PC-9 (cell line): Measurements from ENCODE around the gene SNX8. TPM values are rescaled to one million over a fixed set of nuclear protein-coding genes. Genes with fewer than 3 reads are reported as not detected.
A peak's percentile ranks its signal among the peaks of the same experiment; 100 is the strongest.

Source experiments
- BruUV-seq: library from RNA; stranded (reverse); fragments of 400-500 nt; replicated peaks from 2 replicates; lab custom pipeline; 2021; lab: Mats Ljungman, UMichigan
- CTCF ChIA-PET: fragments of 300-600 bp; sonication (Branson Sonifier 250); formaldehyde crosslinking; loops from one replicate; lab custom pipeline; 2022; ENCODE audit warnings: antibody characterized with exemption; lab: Charles Lee
- POLR2A ChIA-PET: fragments of 300-600 bp; sonication (Branson Sonifier 250); formaldehyde crosslinking; loops from one replicate; lab custom pipeline; 2022; ENCODE audit warnings: antibody characterized with exemption; ENCODE audit not compliant: unreplicated experiment; lab: Charles Lee
- DNase-seq, 2 experiments: peaks; one replicate each; pipeline versions ENCODE4 v3.0.0 to v3.0.0-alpha.2; 2015 to 2022; ENCODE audit warnings: mixed read lengths in 1 of 2
- H2AFZ ChIP-seq: fragments of 200-600 bp; sonication (generic); 2 replicates; pipeline ENCODE4 v1.8.1; 2017; ENCODE audit warnings: antibody characterized with exemption
- H3F3A ChIP-seq: fragments of 200-600 bp; sonication (generic); 2 replicates; pipeline ENCODE4 v1.8.1; 2017; ENCODE audit warnings: antibody characterized with exemption, mild to moderate bottlenecking, low read depth; ENCODE audit not compliant: insufficient read depth
- H3K27ac ChIP-seq: fragments of 200-600 bp; sonication (generic); 2 replicates; pipeline ENCODE4 v1.6.1; 2016; ENCODE audit warnings: mixed run types
- H3K27me3 ChIP-seq: fragments of 200-600 bp; sonication (generic); 2 replicates; pipeline ENCODE4 v1.6.1; 2016; ENCODE audit warnings: low read depth, mixed run types; ENCODE audit not compliant: insufficient read depth
- H3K36me3 ChIP-seq: fragments of 200-600 bp; sonication (generic); 2 replicates; pipeline ENCODE4 v1.6.1; 2016; ENCODE audit warnings: low read depth, mixed run types
- H3K4me1 ChIP-seq: fragments of 200-600 bp; sonication (generic); replicated peaks from 2 replicates; pipeline ENCODE4 v1.6.1; 2016; ENCODE audit warnings: mixed run types; ENCODE audit not compliant: insufficient read depth
- H3K4me2 ChIP-seq: fragments of 200-600 bp; sonication (generic); 2 replicates; pipeline ENCODE4 v1.6.1; 2017; ENCODE audit warnings: mixed run types
- H3K4me3 ChIP-seq: fragments of 200-600 bp; sonication (generic); 2 replicates; pipeline ENCODE4 v1.6.1; 2016; ENCODE audit warnings: mixed run types
- H3K79me2 ChIP-seq: fragments of 200-600 bp; sonication (generic); 2 replicates; pipeline ENCODE4 v1.6.1; 2017; ENCODE audit warnings: low read depth, mixed run types
- H3K9me2 ChIP-seq: fragments of 200-600 bp; sonication (generic); 2 replicates; pipeline ENCODE4 v1.8.1; 2017; ENCODE audit warnings: mild to moderate bottlenecking; ENCODE audit not compliant: insufficient read depth
- H3K9me3 ChIP-seq: fragments of 200-600 bp; sonication (generic); 2 replicates; pipeline ENCODE4 v1.8.1; 2016; ENCODE audit warnings: low read depth; ENCODE audit not compliant: insufficient read depth
- H4K20me1 ChIP-seq: fragments of 200-600 bp; sonication (generic); 2 replicates; pipeline ENCODE4 v1.8.1; 2017; ENCODE audit not compliant: insufficient read depth
- CTCF ChIP-seq: fragments of 200-600 bp; sonication (generic); conservative IDR thresholded peaks from 2 replicates; pipeline ENCODE4 v1.6.1; 2017; ENCODE audit warnings: mixed run types, antibody characterized with exemption, mild to moderate bottlenecking, moderate library complexity
- EZH2 ChIP-seq: fragments of 200-600 bp; sonication (generic); IDR thresholded peaks from 2 replicates; pipeline ENCODE4 v1.8.0; 2017; ENCODE audit warnings: antibody characterized with exemption, low read depth
- intact Hi-C: fragments of 100-400 bp; cut with micrococcal nuclease; formaldehyde crosslinking; loops from one replicate; pipeline ENCODE4 v1.10.0; 2022; ENCODE audit not compliant: unreplicated experiment
- total RNA-seq: library from RNA; stranded (reverse); gene quantifications from 2 replicates; pipeline ENCODE4 v1.2.3, GENCODE V29; 2021

SNX8 gene
- total RNA-seq, 1 experiment from 2014 or later, result 102 TPM

- Histone ChIP-seq H3F3A (peaks cover 31% of the 10 kb centered on the region; the same call in 1 of the 2 replicates), H3K27ac (no peak overlapping the region), H2AFZ (no peak overlapping the region), H4K20me1 (no peaks in the 10 kb centered on the region), H3K36me3 (no peaks in the 10 kb centered on the region), H3K4me2 (no peak overlapping the region; the same call in 1 of the 2 replicates), H3K27me3 (no peaks in the 10 kb centered on the region), H3K4me3 (no peak overlapping the region), H3K9me2 (no peaks in the 10 kb centered on the region), H3K4me1 (0 out of 2 replicates have a peak, but pooled peaks cover 4% of the 10 kb centered on the region), H3K9me3 (no peaks in the 10 kb centered on the region), H3K79me2 (peaks cover 35% of the 10 kb centered on the region)
- BruUV-seq, result no TSS peak
- CTCF ChIA-PET, result no interaction called here
- no peak for DNase-seq
- TF ChIP-seq EZH2 (no peak), CTCF (no peak)
- POLR2A ChIA-PET, result interaction anchor here (0.6 kb wide), 1 partner anchor 244 kb away, joined by 3 read pairs; no protein-coding TSS in a partner anchor
- intact Hi-C loops, result loop anchor here (5.0 kb wide), 2 partner anchors 40 to 210 kb away; partner anchors contain the start of gene EIF3B
Measured at GRCh38 chr7:2312267-2312929, 1.8 kb downstream of the SNX8 start.

GRCh38 chr7:2309889-2310331 is 4.3 kb downstream of the SNX8 start:
- POLR2A ChIA-PET, result interaction anchor here (0.6 to 1.2 kb wide), 2 partner anchors 9 to 427 kb away, joined by 4 read pairs; no protein-coding TSS in a partner anchor
- Histone ChIP-seq H3F3A (peaks cover 27% of the 10 kb centered on the region; the same call in 1 of the 2 replicates), H3K4me3 (no peak overlapping the region), H2AFZ (no peak overlapping the region), H3K36me3 (no peaks in the 10 kb centered on the region), H3K9me3 (no peaks in the 10 kb centered on the region), H3K27me3 (no peaks in the 10 kb centered on the region), H3K4me2 (no peak overlapping the region), H3K79me2 (peaks cover 35% of the 10 kb centered on the region), H3K27ac (no peak overlapping the region), H3K9me2 (no peaks in the 10 kb centered on the region), H3K4me1 (0 out of 2 replicates have a peak, but pooled peaks cover 3% of the 10 kb centered on the region), H4K20me1 (no peaks in the 10 kb centered on the region)
- CTCF ChIA-PET, result no interaction called here
- peak in 1 of 2 experiments; percentile 84 for DNase-seq
- intact Hi-C loops, result loop anchor here (5.0 kb wide), 2 partner anchors 42 to 212 kb away; partner anchors contain the start of gene EIF3B
- no TSS peak for BruUV-seq
- TF ChIP-seq EZH2 (no peak), CTCF (no peak)

DNA sequence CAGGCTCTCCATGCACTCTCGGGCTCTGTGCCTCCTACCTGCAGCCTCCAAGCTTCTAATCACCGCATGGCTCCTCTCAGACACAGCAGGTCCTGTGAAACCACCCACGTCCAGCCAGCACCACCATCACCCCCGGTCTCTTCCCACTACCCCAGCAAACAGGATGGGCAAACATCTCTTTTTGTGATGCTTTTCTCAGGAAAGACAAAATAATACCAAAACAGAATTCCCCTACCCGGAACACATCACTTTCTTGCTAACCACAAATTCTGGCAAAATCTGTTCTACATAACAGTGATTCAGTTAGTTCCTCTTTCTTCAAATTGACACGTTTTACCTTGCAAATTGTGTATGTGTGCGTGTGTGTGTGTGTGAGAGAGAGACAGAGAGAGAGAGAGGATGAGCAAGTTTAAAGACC is 6.5 kb downstream of the SNX8 start:
- no peaks in the 10 kb centered on the region for H3K9me3 ChIP-seq
- TF ChIP-seq EZH2, result no peak
- no peak for TF ChIP-seq CTCF
- no peaks in the 10 kb centered on the region for H4K20me1 ChIP-seq
- H3F3A ChIP-seq, result peaks cover 24% of the 10 kb centered on the region; the same call in 1 of the 2 replicates
- no TSS peak for BruUV-seq
- ChIA-PET POLR2A (no interaction called here), CTCF (interaction anchor here (0.7 kb wide), 1 partner anchor 151 kb away, joined by 9 read pairs; no protein-coding TSS in a partner anchor)
- H3K36me3 ChIP-seq, result no peaks in the 10 kb centered on the region
- H3K27me3 ChIP-seq, result no peaks in the 10 kb centered on the region
- peaks cover 24% of the 10 kb centered on the region for H3K79me2 ChIP-seq
- intact Hi-C loops, result loop anchor here (2.0 kb wide), 1 partner anchor 37 kb away; no protein-coding TSS in a partner anchor
- no peak overlapping the region for H2AFZ ChIP-seq
- H3K27ac ChIP-seq, result no peak overlapping the region
- H3K4me1 ChIP-seq, result no peaks in the 10 kb centered on the region
- H3K4me3 ChIP-seq, result no peak overlapping the region
- H3K9me2 ChIP-seq, result no peaks in the 10 kb centered on the region
- no peak overlapping the region for H3K4me2 ChIP-seq
- DNase-seq, result no peak
